GM18517 (cell line): ENCODE data around the gene PKDCC.
A peak's percentile ranks its signal among the peaks of the same experiment; 100 is the strongest.

Experiments used
- ATAC-seq: cut with Tn5 transposase; IDR thresholded peaks from one replicate; pipeline ENCODE4 v1.9.1; 2021; ENCODE audit warnings: mild to moderate bottlenecking, moderate library complexity; ENCODE audit not compliant: unreplicated experiment

PKDCC gene

GRCh38 chr2:42102591-42103450 is 55.0 kb downstream of the PKDCC start:
- no peak for ATAC-seq

GRCh38 chr2:42103829-42104228 is 56.0 kb downstream of the PKDCC start:
- no peak for ATAC-seq

GRCh38 chr2:42104621-42105020 is 56.8 kb downstream of the PKDCC start:
- ATAC-seq: no peak

- peak; percentile 63 for ATAC-seq
These were observed 57.8 kb downstream of the PKDCC start for GRCh38 chr2:42105330-42106256.

- ATAC-seq: no peak
These were observed 58.5 kb downstream of the PKDCC start for GRCh38 chr2:42106257-42106816.

- no peak for ATAC-seq
These were observed 59.6 kb downstream of the PKDCC start for GRCh38 chr2:42107249-42108042.
